Measurements from ENCODE around the gene PPP2R2D.

Gene PPP2R2D

GRCh38 chr10:131890276-131891195 is 10.3 kb upstream of the PPP2R2D start:
- DNase-seq, result no peak

GRCh38 chr10:131891196-131891928 is 9.4 kb upstream of the PPP2R2D start:
- DNase-seq, result no peak

DNA sequence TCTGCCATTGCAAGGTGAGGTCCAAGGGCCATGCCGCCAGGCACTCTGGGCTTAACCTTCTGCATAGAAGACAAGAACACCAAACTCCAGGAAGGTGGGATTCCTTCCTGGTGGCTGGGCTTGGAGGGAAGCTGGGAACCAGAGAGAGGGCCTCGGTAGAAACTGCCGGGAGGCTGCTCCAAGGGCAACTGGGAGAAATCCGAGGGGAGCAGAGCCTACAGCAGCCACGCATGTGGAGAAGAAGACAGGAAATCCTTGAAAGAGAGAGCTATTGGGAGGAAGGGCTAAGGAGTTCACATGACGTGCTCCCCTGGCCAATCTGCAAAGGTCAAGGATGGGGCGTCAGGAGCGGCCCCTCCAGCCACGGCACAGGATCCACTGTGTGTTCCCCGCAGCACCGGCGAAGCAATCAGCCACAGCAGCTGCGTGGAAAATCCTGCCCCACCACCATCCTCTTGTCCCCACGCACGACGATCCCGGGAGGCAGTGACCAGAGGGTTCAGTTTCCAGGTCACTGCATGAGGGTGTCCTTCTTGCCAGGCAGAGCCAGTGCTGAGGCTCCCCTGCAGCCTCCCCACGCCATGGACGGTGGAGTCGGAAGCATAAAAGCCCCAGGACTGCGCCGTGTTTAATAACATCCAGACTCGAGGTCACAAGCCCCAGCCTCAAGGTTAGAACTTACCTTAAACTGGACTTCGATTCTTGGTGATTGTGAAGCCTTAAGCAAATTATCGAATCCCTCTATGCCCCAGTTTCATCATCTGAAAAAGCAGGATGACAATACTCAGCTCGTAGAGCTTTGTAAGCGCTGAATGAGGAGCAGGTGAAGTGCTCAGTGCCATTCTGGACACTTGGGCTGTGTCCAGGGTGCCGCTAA is 8.6 kb upstream of the PPP2R2D start:
- DNase-seq, result no peak

DNA sequence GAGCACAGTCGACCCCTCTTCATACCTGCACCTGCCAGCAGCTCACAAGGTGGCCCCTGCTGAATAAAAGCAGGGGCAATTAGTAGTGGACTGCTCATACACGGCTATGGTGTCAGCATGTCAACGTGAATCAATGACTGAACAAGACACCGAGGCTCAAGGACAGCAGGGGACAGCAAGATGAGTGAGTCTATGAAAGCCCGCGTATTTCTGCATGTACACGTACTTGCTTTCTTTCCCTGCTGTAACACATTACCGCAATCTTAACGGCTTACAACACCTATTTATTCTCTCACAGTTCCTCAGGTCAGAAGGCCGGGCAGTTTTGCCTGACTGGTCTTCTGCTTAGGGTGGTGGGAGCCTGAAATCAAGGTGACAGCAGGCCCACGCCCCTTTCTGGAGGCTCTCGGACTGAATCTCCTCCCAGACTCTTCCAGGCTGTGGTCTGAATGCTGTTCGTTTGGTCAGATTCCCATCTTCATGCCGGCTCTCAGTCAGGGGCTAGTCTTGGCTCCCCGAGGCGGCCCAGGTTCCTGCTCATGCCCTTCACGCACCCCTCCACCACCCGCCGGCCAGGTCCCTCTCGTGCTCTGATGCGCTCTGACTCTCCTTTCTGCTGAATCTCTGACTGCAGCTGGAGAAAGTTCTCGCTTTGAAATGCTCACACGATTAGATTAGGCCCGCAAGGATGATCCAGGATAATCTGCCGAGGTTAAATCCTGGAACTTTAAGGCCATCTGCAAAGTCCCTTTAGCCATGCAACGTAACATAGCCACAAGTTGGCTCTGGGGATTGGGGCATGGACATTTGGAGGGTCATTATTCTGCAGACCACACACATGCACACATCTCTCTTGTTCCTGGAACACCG is 7.8 kb upstream of the PPP2R2D start:
- DNase-seq, result no peak

DNA sequence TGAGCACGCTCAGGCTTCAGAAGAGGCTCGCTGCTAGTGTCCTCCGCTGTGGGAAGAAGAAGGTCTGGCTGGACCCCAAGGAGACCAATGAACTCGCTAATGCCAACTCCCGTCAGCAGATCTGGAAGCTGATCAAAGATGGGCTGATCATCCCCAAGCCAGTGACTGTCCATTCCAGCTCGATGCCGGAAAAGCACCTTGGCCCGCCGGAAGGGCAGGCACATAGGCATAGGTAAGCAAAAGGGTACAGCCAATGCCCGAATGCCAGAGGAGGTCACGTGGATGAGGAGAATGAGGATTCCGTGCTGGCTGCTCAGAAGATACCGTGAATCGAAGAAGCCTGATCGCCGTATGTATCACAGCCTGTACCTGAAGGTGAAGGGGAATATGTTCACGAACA is 5.7 kb upstream of the PPP2R2D start:
- DNase-seq, result no peak

- no peak for DNase-seq
Observed at GRCh38 chr10:131896403-131896802, 4.4 kb upstream of the PPP2R2D start.

DNA sequence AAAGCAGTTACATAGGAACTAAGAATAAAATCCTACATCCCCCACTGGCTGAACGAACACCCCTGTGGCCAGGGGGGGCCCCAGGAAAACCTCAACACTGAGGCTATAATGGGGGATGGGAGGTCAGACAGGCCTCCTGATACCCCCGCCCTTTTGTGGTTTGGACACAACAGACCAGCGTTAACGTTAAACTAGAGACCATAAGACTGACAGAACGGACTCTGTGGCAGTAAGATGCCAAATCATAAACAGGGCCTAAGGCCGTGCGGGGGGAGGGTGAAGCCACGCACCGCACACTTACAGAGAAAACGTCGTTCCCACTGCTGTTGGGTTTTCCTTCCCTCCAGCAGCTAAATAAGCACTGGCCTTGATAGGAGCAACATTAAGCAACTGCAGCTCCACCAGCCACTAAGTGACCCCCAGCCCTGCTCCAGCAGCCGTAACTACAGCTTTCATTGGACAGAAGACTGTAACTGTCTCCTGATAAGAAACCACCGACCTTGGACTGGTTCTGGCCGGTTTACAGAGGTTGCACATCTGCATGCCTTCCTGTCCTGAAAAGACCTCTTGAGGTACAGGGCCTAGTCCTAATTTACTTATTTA is 3.4 kb upstream of the PPP2R2D start:
- no peak for DNase-seq

DNA sequence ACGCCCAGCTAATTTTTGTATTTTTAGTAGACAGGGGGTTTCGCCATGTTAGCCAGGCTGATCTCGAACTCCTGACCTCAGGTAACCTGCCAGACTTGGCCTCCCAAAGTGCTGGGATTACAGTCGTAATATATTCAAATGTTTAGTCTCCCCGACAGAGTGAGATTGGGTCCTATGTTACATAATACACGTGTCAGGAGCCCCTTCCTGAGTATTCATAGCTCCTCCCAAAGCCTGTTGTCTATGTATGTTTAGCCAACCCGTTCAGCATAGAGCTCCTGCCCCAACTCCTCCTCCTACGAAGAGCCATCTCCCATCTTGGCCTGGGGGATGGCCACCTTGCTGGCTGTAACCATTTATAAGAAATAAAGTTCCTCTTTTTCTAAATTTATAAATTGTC is 2.7 kb upstream of the PPP2R2D start:
- DNase-seq, result no peak

GRCh38 chr10:131898713-131899112 is 2.1 kb upstream of the PPP2R2D start:
- no peak for DNase-seq

GRCh38 chr10:131899116-131899690 is 1.6 kb upstream of the PPP2R2D start:
- DNase-seq, result no peak

DNA sequence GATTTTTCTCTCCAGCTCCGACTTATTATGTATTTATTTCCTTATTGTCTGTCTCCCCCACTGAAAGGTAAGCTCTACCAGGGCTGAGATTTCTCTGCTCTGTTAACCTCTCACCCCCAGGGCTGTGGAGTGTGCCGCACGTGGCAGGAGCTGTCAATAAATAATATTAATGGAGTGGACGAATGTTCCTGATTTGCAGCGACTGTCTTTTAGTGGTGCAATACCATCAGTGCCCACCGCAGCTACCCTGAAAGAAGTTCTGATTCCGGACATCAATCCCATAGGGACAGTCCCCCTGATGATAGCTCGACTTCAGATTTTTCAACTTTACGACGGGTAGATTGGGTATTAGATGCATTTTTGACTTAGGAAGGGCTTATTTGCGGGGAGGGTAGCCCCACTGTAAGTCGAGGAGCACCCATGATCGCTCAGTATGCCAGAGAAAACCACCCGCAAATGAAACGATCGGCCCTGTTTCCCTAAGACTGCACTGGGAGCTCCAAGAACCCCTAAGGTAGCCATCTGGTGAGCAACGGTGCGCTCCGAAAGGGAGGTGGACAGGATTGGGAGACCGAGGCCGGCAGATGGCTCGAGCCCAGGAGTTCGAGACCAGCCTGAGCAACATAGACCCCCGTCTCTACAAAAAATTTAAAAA is 986 bp upstream of the PPP2R2D start:
- DNase-seq, result no peak

GRCh38 chr10:131901181-131901829 is 497 bp downstream of the PPP2R2D start:
- DNase-seq, result no peak

GRCh38 chr10:131902211-131902610 is 1.4 kb downstream of the PPP2R2D start:
- no peak for DNase-seq

DNA sequence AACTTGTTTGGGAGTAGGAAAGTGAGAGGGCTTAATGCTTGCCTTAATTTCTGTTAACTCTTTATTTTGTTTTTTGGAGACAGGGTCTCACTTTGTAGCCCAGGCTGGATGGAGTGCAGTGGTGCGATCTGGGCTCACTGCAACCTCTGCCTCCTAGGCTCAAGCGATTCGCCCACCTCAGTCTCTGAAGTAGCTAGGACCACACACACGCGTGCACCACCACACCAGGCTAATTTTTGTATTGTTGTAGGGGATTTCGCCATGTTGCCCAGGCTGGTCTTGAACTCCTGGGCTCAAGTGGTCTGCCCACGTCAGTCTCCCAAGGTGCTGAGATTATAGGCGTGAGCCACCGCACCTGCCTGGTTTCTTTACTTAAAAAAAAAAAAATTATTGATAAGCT is 1.9 kb downstream of the PPP2R2D start:
- DNase-seq, result no peak

DNA sequence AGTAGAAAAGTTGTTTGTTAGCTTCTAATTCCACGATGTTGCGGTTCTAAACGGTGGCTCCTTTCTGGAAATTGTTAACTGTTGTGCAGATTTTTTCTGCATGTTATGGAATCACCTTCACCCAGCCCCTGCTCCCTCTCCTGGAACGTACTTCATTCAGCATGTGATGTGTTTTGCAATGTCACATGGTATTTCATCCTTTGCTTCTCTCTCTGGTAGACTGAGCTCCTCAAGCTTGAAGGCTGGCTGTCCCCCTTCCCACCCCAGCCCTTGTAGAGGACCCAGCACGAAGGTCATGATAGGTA is 4.4 kb downstream of the PPP2R2D start:
- DNase-seq, result no peak

DNA sequence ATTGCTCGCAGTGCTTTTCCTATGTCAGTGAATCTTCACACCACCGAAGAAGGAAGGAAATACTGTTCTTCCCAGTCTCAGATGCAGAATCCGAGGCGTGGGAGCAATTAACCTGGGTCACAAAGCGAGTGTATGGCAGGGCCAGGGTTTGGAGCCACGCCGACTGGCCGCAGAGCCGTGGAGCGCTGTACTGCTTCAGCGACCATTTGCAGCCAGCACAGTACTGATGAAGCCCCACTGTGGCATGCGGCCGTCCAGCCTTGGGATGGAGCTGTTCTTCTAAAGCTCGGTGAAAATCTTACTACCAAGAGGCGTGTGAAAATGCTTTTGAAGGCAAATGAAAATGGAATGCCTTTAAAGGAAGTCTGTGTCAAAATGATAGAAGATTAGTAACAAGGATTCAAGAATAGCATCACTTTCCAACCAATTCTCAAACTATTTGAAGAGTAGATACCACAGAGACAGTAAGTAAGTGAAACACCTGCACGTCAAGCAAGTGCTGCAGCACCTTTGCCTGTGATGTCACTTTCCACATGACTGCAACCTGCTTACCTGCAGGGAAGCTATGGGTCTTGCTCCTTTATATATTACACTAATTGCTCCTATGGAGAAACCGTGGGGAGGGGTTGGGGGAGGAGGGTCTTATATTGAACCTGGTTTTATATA is 4.9 kb downstream of the PPP2R2D start:
- DNase-seq, result no peak

DNA sequence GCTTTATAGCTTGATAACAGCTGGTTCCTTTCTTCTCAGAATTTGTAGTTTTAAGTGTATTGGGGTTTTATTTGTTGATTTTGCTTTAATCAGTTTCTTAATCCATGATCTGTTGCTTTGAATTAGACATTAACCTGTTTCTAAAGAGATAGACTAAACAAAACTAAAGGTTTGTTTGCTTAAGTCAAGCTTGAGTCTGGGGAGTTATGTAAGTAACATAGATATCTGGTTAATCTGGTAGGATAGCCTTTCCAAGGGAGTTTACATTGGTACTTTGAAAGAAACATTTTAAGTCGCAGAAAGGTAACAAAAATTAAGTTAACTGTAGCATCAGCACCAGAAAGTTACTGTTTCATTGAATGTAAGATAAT is 5.4 kb downstream of the PPP2R2D start:
- DNase-seq, result no peak

GRCh38 chr10:131907679-131908078 is 6.9 kb downstream of the PPP2R2D start:
- no peak for DNase-seq

DNA sequence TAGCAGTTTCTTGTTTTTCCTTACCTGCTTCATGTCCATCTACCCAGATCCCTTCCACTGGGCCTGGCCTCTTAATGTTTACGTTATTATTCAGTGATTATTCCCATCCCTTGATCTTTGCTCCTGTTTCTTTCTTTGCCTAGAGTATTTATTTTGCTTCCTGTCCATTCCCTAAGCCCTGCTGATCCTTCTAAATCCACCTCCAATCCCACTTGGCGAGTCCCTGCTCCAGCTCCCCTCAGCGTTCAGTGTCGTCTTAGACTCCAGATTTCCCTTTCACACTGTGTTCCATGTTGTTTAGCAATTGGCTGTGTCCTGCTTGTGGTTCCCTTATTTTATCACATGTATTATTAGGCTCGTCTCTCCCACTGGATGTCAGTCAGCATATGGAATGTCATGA is 7.3 kb downstream of the PPP2R2D start:
- no peak for DNase-seq

Measured in NCI-H1417 treated with DMSO at 0.1 percent for 48 hours (cell line).